Suprapubic skin (tissue), 3 donors: ENCODE measurements around the gene RAB20.

Experiments used
- CTCF ChIP-seq, 2 donors: fragments of 200-600 bp in 1 of 2; fragments of 450-650 bp in 1 of 2; sonication (generic) in 1 of 2; IDR thresholded peaks; one replicate each; pipeline ENCODE4 v1.5.1; 2016 to 2019; ENCODE audit warnings: antibody characterized with exemption in 2 of 2, mild to moderate bottlenecking in 1 of 2, moderate library complexity in 1 of 2
- POLR2AphosphoS5 ChIP-seq, 3 donors: sonication (generic); formaldehyde crosslinking; IDR thresholded peaks; one replicate each; pipeline ENCODE4 v1.6.1; 2017; ENCODE audit warnings: antibody characterized with exemption in 3 of 3

GRCh38 chr13:110554946-110555345 lies 6.6 kb downstream of the RAB20 start:
- TF ChIP-seq CTCF (IDR thresholded peaks at IDR 0.05) (no peak), POLR2AphosphoS5 (IDR thresholded peaks at IDR 0.05) (no peak)
